B cell (primary cell): ENCODE results near the gene MAP7D3. TPM values are rescaled to one million over a fixed set of nuclear protein-coding genes. Genes with fewer than 3 reads are reported as not detected.

Source experiments
- ATAC-seq: fragments of 200-7000 bp; cut with Tn5 transposase; one replicate; pipeline ENCODE4 v1.10.0; 2021; ENCODE audit warnings: low read depth, mild to moderate bottlenecking, moderate number of reproducible peaks, moderate library complexity
- CTCF ChIA-PET: fragments of 350-600 bp; sonication (Branson Sonifier 250); formaldehyde crosslinking; loops from one replicate; lab custom pipeline; 2021; ENCODE audit warnings: antibody characterized with exemption, inconsistent platforms; lab: Charles Lee
- POLR2A ChIA-PET: fragments of 350-600 bp; sonication (Branson Sonifier 250); formaldehyde crosslinking; loops from one replicate; lab custom pipeline; 2021; ENCODE audit warnings: antibody characterized with exemption; lab: Charles Lee
- DNase-seq: peaks from one replicate; pipeline ENCODE4 v3.0.0; 2013
- H2AFZ ChIP-seq: 2 replicates; pipeline ENCODE4 v1.6.1; 2012; ENCODE audit warnings: mild to moderate bottlenecking, low read depth, low read length; ENCODE audit not compliant: insufficient read depth, poor library complexity, severe bottlenecking
- H3K27ac ChIP-seq, 2 donors: 1 replicate in 1 of 2; 2 replicates in 1 of 2; pipeline ENCODE4 v1.5.1; 2012 to 2013; ENCODE audit warnings: low read length in 2 of 2, mild to moderate bottlenecking in 2 of 2, moderate library complexity in 1 of 2
- H3K27me3 ChIP-seq, 4 experiments: fragments of 200-600 bp in 1 of 4; sonication (generic) in 1 of 4; replicated peaks in 1 of 4; 1 replicate in 2 of 4; 2 replicates in 2 of 4; pipeline versions ENCODE4 v1.6.1 to v1.7.0; 2013 to 2016; ENCODE audit warnings: low read length in 3 of 4, mild to moderate bottlenecking in 2 of 4, mixed read lengths in 1 of 4, moderate library complexity in 1 of 4; ENCODE audit not compliant: insufficient read depth in 4 of 4, control insufficient read depth in 3 of 4; ENCODE audit errors: control extremely low read depth in 1 of 4
- H3K36me3 ChIP-seq, 2 experiments: replicated peaks in 1 of 2; 1 replicate in 1 of 2; 2 replicates in 1 of 2; pipeline versions ENCODE4 v1.6.1 to v1.7.1; 2013; ENCODE audit warnings: low read length in 1 of 2; ENCODE audit not compliant: insufficient read depth in 2 of 2, control insufficient read depth in 1 of 2; ENCODE audit errors: control extremely low read depth in 1 of 2, extremely low read depth in 1 of 2
- H3K4me1 ChIP-seq, 2 donors: fragments of 200-600 bp in 1 of 2; sonication (generic) in 1 of 2; 1 replicate in 1 of 2; 2 replicates in 1 of 2; pipeline versions ENCODE4 v1.5.1 to v1.6.1; 2013 to 2017; ENCODE audit warnings: low read length in 2 of 2; ENCODE audit not compliant: control insufficient read depth in 2 of 2, insufficient read depth in 2 of 2
- H3K4me2 ChIP-seq: replicated peaks from 2 replicates; pipeline ENCODE3; 2012; ENCODE audit warnings: mild to moderate bottlenecking, low read depth, low read length; ENCODE audit not compliant: poor library complexity, severe bottlenecking
- H3K4me3 ChIP-seq, 5 experiments: fragments of 200-600 bp in 1 of 5; sonication (generic) in 1 of 5; 1 replicate in 3 of 5; 2 replicates in 2 of 5; pipeline versions ENCODE4 v1.5.1 to v1.7.0; 2011 to 2016; ENCODE audit warnings: low read length in 4 of 5, mild to moderate bottlenecking in 4 of 5, low read depth in 2 of 5, control low read depth in 1 of 5, moderate library complexity in 1 of 5; ENCODE audit not compliant: insufficient read depth in 1 of 5; ENCODE audit errors: control extremely low read depth in 1 of 5, extremely low read depth in 1 of 5
- H3K79me2 ChIP-seq: fragments of 200-600 bp; sonication (generic); one replicate; pipeline ENCODE4 v1.6.0; 2016; ENCODE audit warnings: low read length; ENCODE audit not compliant: control insufficient read depth, insufficient read depth
- H3K9ac ChIP-seq: fragments of 200-600 bp; sonication (generic); 2 replicates; pipeline ENCODE4 v1.6.1; 2017; ENCODE audit warnings: mild to moderate bottlenecking, low read length, moderate library complexity
- H3K9me3 ChIP-seq, 3 donors: one replicate each; pipeline versions ENCODE4 v1.6.1 to v1.7.1; 2013; ENCODE audit warnings: low read length in 2 of 3; ENCODE audit not compliant: control insufficient read depth in 2 of 3, insufficient read depth in 1 of 3; ENCODE audit errors: control extremely low read depth in 1 of 3
- H4K20me1 ChIP-seq: 2 replicates; pipeline ENCODE4 v1.6.0; 2012; ENCODE audit warnings: mild to moderate bottlenecking, low read length; ENCODE audit not compliant: insufficient read depth, control insufficient read depth, poor library complexity, severe bottlenecking
- H3K27ac Mint-ChIP-seq: one replicate; pipeline ENCODE4 v1.8.0; 2021; ENCODE audit warnings: mixed read lengths
- H3K27me3 Mint-ChIP-seq: one replicate; pipeline ENCODE4 v1.8.0; 2021; ENCODE audit warnings: mixed read lengths
- H3K4me1 Mint-ChIP-seq: one replicate; pipeline ENCODE4 v1.8.0; 2021; ENCODE audit warnings: mixed read lengths
- H3K4me3 Mint-ChIP-seq: one replicate; pipeline ENCODE4 v1.8.0; 2021; ENCODE audit warnings: mixed read lengths
- H3K9me3 Mint-ChIP-seq: one replicate; pipeline ENCODE4 v1.8.0; 2022; ENCODE audit warnings: mixed read lengths; ENCODE audit not compliant: insufficient read depth
- CTCF ChIP-seq: fragments of 200-600 bp; IDR thresholded peaks from one replicate; pipeline ENCODE4 v1.8.0; 2022; ENCODE audit warnings: antibody characterized with exemption, mild to moderate bottlenecking
- EZH2 ChIP-seq: IDR thresholded peaks from 2 replicates; pipeline ENCODE4 v1.6.1; 2012; ENCODE audit warnings: borderline replicate concordance, low read depth, mild to moderate bottlenecking, moderate library complexity, low read length; ENCODE audit not compliant: insufficient read depth, poor library complexity, severe bottlenecking
- WGBS: methylation state at CpG from one replicate; pipeline ENCODE4 v1.1.5; 2013; ENCODE audit warnings: missing lambda C conversion rate; ENCODE audit not compliant: insufficient coverage; 5-methylcytosine and 5-hydroxymethylcytosine counted together
- intact Hi-C: fragments of 100-400 bp; cut with micrococcal nuclease; formaldehyde crosslinking; loops from one replicate; pipeline ENCODE4 v1.10.0; 2022
- polyA plus RNA-seq: library from polyadenylated mRNA; depleted of rRNA; stranded (reverse); fragments of >200 nt; gene quantifications from 2 replicates; pipeline ENCODE4 v1.2.3, GENCODE V29; 2012
- total RNA-seq, 2 donors: library from RNA; stranded (reverse); fragments of 120-200 nt in 1 of 2; gene quantifications; 1 replicate in 1 of 2; 2 replicates in 1 of 2; pipeline versions ENCODE4 v1.2.3 to v1.2.4, GENCODE V29; 2013 to 2022

The MAP7D3 gene
- total and polyA plus RNA-seq, 2 donors (not counting 1 experiment from before 2014, with no cell fraction given), result 3.8 to 13.0 TPM

- Histone ChIP-seq H3K27me3 (no peaks in the 10 kb centered on the region), H3K36me3 (peaks cover 0 to 2% of the 10 kb centered on the region in 2 experiments), H2AFZ (no peak overlapping the region), H3K9ac (peak overlapping the region; percentile 39), H3K27ac (peak overlapping the region in 1 of 2 donors; percentile 6), H3K4me3 (no peak overlapping the region), H3K4me2 (peak overlapping the region; percentile 69), H3K4me1 (peaks cover 31 to 43% of the 10 kb centered on the region in 2 donors), H4K20me1 (no peaks in the 10 kb centered on the region), H3K9me3 (no peaks in the 10 kb centered on the region), H3K79me2 (no peaks in the 10 kb centered on the region)
- ChIA-PET CTCF (interaction anchor here (3.1 kb wide), 1 partner anchor 181 kb away, joined by 34 read pairs; no protein-coding TSS in a partner anchor), POLR2A (interaction anchor here (0.7 kb wide), 1 partner anchor 26 kb away, joined by 3 read pairs; no protein-coding TSS in a partner anchor)
- no peak for TF ChIP-seq CTCF
- TF ChIP-seq EZH2, result no peak
- no peak for DNase-seq
- no peaks in the 10 kb centered on the region for H3K9me3 Mint-ChIP-seq
- WGBS, result no CpG with 5 or more reads among the region's 9 CpGs
- H3K4me3 Mint-ChIP-seq, result peak overlapping the region; percentile 80
- H3K27ac Mint-ChIP-seq, result peak overlapping the region; percentile 77
- ATAC-seq, result no peak
- H3K4me1 Mint-ChIP-seq, result peaks cover 40% of the 10 kb centered on the region
- intact Hi-C loops, result loop anchor here (2.0 to 10.0 kb wide), 2 partner anchors 45 to 181 kb away; no protein-coding TSS in a partner anchor
- H3K27me3 Mint-ChIP-seq, result no peaks in the 10 kb centered on the region
Observed at GRCh38 chrX:136209751-136210150, 41.4 kb downstream of the MAP7D3 start.

GRCh38 chrX:136209016-136209738 lies 42.0 kb downstream of the MAP7D3 start:
- Histone ChIP-seq H3K4me1 (peaks cover 35 to 48% of the 10 kb centered on the region in 2 donors), H3K79me2 (no peaks in the 10 kb centered on the region), H3K27ac (no peak overlapping the region), H3K9ac (no peak overlapping the region), H3K9me3 (no peaks in the 10 kb centered on the region), H3K4me3 (no peak overlapping the region), H3K27me3 (no peaks in the 10 kb centered on the region), H3K4me2 (peak overlapping the region; percentile 69), H3K36me3 (no peaks in the 10 kb centered on the region), H4K20me1 (no peaks in the 10 kb centered on the region), H2AFZ (no peak overlapping the region)
- Mint-ChIP-seq H3K27me3 (no peaks in the 10 kb centered on the region), H3K27ac (no peak overlapping the region), H3K9me3 (no peaks in the 10 kb centered on the region), H3K4me3 (peak overlapping the region; percentile 34), H3K4me1 (peaks cover 43% of the 10 kb centered on the region)
- peak; percentile 40 for DNase-seq
- peak; percentile 16 for ATAC-seq
- TF ChIP-seq CTCF (no peak), EZH2 (no peak)
- CTCF ChIA-PET, result interaction anchor here (3.1 kb wide), 1 partner anchor 180 kb away, joined by 34 read pairs; no protein-coding TSS in a partner anchor
- POLR2A ChIA-PET, result no interaction called here
- intact Hi-C loops, result loop anchor here (2.0 kb wide), 1 partner anchor 180 kb away; no protein-coding TSS in a partner anchor
- WGBS, result 82% methylated on average over 5 of the region's 28 CpGs
